GM18505 (cell line): ENCODE results near the gene PRSS33.

Source experiments
- ATAC-seq: cut with Tn5 transposase; IDR thresholded peaks from one replicate; pipeline ENCODE4 v1.9.1; 2021; ENCODE audit not compliant: unreplicated experiment
- POLR2A ChIP-seq: IDR thresholded peaks from 4 replicates; pipeline ENCODE4 v1.6.1; 2011; ENCODE audit warnings: borderline replicate concordance; ENCODE audit not compliant: insufficient read depth, insufficient read length; ENCODE audit errors: extremely low read depth

Gene PRSS33

GRCh38 chr16:2749476-2749875 lies 37.9 kb downstream of the PRSS33 start:
- TF ChIP-seq POLR2A = no peak
- ATAC-seq = no peak

DNA sequence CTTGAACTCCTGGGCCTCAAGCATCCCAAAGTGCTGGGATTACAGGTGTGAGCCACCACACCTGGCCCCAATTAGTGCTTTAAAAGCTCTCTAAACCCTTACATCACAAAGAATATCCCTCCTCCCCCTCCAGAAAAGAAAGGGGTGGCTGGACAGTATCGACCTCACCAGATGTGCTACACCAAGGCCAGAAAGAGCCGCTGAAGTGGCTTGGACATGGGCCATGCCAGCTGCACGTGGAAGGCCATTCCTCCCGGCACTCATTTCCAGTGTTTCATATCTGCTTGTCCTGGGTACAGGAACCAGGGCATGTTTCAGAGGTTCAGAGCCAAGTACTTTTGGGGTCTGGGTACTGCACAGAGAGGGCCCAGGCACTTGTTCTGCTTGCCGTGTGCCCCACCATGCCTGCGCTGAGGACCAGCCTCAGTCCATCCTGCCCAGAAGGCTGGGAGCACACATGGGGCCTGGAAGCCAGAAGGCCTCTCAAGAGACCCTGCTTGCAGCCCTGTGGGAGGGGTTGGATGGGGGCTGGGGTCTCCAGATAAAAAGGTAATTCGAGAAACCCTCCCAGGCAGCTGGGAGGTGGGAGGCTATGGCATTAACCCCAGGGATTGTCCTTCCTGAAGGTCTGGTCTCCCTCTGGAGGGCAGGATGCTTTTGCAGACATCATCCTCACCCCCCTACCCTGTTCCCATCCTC lies 38.5 kb downstream of the PRSS33 start:
- no peak for TF ChIP-seq POLR2A
- ATAC-seq = no peak

GRCh38 chr16:2745961-2746360 lies 41.4 kb downstream of the PRSS33 start:
- no peak for TF ChIP-seq POLR2A
- ATAC-seq = no peak

DNA sequence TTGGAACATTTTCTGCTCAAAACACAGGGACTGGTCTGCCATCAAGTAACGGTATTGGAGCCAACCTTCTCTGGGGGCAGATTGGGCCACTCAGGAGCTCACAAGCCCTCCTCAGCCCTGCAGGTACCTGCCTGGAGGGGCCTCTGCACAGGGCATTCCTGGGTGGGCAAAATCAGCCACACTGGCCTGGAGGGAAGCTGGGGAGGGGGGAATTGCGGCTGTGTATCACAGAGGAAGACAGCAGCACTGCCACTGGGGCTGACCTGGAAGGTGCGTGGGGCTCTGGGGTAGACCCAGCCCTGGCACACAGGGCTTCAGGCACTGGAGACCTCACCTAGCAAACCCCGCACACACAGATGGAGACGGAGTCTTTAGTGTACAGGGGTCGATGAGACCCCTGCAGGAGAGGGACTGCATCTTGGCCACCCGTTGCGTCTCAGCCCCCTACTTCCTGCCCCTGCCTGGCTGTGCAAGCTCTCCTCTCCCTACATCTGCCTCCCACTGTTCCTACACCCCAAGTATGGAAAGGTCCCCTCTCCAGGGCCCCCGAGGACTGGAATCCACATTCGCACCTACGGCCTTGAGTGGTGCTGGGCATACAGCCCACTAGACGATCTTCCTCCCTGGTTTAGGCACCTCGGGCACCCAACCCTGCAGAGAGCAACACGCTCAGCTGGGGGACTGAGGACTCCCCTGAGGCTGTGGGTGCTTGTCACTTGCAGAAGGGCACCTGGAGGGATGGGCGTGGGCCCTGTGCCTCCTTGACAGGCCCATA lies 42.1 kb downstream of the PRSS33 start:
- TF ChIP-seq POLR2A = no peak
- no peak for ATAC-seq

DNA sequence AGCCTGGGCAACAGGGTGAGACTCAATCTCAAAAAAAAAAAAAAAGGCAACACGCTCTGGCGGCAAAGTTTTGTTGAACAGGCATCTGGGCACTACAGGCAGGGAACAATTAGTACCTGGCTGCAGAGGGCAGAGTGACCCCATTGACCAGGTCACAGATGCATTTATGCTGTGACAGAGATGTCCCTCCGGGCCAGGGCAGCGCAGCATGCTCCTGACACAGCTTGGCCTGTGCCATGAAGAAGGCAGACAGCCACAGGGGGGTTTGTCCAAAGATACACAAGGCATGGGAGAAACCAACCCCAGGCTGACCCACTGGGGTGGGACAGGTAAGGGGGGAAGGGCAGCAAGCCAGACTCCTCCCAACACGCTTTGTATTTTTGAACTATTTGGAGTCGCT lies 42.6 kb downstream of the PRSS33 start:
- no peak for TF ChIP-seq POLR2A
- no peak for ATAC-seq

DNA sequence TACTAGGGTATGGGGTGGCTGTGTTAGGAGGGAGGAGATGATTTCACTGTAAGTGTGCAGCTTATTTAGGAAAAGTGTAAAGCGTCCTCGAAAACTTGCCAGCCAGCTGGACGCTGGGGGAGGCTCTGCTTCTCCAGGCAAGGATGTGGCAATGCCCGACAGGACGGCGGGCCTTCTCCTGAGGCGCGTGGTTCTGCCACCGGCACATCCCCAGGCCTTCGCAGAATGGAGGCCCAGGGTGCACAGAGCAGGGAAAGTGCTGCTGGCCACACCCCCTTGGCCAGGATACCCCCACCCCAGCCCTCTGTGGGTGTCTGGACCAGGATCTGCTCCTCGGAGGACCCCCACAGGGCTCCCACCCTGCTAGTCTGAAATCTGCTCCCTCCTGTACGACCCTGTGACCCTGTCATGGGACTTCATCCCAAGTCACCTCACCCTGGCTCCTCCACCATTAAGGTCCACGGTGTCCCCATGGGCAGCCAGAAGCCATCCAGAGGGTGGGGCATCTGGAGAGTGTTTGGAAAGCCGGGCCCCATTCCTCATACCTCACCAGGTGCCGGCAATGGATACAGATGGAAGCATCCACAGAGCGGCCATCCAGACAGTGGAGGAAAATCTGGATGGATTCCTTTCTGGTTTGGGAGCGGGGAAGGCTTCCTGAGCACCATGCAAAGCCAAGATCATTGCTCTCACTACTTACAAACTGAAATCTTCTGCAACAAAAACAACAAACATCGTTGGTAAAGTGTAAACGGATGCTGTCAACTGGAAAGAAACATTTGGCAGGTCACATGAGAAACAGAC lies 44.2 kb downstream of the PRSS33 start:
- TF ChIP-seq POLR2A = no peak
- ATAC-seq = no peak

DNA sequence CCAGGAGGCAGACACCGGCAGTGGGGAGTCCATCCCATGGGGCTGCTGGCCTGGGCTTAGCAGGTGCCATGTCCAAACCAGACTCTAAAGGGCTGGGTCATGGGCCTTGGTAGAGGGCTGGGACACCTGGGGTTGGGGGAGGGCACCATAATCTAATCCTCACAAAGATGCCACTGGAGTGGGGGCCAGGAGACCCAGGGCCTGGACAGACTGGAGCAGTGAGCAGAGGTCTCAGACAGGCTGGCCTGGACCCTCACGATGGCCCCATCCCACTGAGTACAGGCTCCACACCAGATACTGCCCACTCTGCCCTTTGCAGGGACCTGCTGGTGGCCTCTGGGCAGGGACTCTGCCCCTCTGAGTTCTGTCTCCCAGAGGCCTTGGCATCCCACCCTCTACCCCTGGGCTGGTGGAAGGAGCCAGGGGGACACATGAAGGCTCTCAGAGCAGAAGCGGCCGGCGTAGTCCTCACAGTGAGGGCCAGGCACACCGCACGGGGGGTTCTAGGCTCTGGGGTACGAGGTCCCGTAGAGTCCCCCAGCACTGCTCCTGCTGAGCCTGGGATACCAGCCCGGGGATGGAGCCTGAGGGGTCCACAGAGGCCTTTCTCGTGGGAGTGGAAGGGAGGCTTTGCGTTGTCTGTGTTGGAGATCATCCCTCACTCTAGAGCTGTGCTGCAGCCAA lies 44.9 kb downstream of the PRSS33 start:
- no peak for TF ChIP-seq POLR2A
- no peak for ATAC-seq

DNA sequence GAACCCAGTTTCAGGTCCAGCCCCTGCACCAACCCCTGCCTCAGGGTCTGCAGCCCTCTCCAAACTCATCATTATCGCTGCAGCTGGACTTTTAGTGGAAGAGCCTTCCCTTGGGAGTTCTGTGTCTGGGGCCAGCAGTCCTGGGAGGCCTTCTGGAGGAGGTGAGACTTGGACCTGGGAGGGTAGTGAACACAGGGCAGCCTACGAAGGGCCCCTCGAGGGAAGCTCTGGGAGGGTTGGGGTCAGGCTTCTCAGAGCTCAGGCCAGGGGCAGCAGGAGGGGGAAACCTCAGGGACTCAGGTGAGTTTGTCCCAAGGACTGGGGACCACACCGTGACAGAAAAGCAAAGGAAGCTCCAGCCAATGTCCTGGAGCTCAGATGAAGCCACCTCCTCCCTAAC lies 46.2 kb downstream of the PRSS33 start:
- no peak for TF ChIP-seq POLR2A
- ATAC-seq = no peak

DNA sequence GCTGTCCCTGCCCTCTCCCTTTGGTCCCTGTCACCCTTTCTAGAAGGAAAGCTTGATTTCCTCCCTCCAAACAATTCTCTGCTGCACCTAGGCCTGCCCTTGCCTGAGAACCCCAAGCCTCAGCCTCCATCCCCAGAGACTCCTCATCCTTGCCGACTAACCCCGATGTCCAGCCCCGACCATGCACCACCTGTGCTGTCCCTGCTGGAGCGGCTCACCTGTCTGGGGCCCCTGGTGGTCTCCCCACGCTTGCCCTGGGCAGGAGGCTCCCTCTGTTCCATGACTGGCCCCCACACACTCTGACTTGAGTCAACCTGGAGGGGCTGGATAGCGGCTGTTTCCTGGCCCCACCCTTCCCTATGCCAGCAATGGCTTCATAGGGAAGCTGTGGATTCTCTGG lies 46.9 kb downstream of the PRSS33 start:
- ATAC-seq = no peak
- no peak for TF ChIP-seq POLR2A

DNA sequence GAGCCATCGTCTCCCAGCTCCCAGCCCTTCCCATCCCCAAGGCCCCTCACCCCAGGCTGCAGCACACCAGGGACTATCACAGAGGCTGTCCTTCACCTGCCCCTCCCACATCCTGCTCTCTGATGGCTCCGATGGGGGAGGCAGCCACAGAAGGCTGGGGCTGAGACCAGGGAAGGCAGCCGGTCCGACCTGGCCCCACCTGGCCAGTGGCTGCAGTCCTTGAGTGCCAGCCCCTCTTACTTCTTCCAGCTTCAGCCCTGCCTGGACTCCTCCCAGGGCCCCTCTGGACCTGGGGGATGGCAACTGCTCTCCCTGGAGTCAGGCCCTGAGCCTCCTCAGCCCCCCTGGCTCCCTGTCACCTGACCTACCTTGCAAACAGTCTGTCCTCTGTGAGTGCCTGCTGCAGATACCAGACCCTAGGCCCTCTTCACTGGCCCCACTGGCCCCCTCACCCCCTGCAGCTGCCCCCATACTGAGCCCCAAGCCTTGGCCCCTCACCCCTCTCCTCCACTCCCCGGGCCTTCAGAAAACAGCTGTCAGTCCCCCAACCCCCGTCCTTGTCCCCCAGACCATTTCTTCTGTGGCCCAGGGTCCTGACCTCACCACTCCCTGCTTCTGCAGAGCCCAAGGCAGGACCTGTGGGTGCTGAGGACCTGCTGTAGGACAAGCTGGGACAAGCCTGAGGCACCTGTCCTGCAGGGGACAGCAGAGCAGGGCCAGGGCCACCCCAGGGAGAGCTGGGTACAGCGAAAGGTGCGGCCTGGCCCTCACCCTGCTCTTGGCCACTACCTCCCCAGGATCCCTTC lies 47.5 kb downstream of the PRSS33 start:
- TF ChIP-seq POLR2A = no peak
- ATAC-seq = no peak

- no peak for TF ChIP-seq POLR2A
- no peak for ATAC-seq
These were observed 48.7 kb downstream of the PRSS33 start for GRCh38 chr16:2738615-2739014.

GRCh38 chr16:2737895-2738418 lies 49.4 kb downstream of the PRSS33 start:
- TF ChIP-seq POLR2A = no peak
- ATAC-seq = no peak
